Upper lobe of left lung (tissue), 4 donors: Measurements from ENCODE around the gene ZFYVE1.
"Not testable (repeated sequence)": the region's sequence is repeated elsewhere in the genome, so short reads cannot be mapped to it uniquely, and the experiment has no call there.

Experiments used
- CTCF ChIP-seq, 6 experiments: fragments of 450-650 bp in 4 of 6; fragments of 200-600 bp in 2 of 6; sonication (generic) in 2 of 6; IDR thresholded peaks; one replicate each; pipeline ENCODE4 v1.5.1; 2016 to 2019; ENCODE audit warnings: antibody characterized with exemption in 6 of 6
- EP300 ChIP-seq, 4 donors: sonication (generic); formaldehyde crosslinking; IDR thresholded peaks; one replicate each; pipeline ENCODE4 v1.5.1; 2017; ENCODE audit warnings: antibody characterized with exemption in 4 of 4, control low read depth in 2 of 4
- POLR2AphosphoS5 ChIP-seq, 2 donors: sonication (generic); formaldehyde crosslinking; IDR thresholded peaks; one replicate each; pipeline ENCODE4 v1.5.1; 2017; ENCODE audit warnings: antibody characterized with exemption in 2 of 2

- TF ChIP-seq CTCF, POLR2AphosphoS5, EP300 (IDR thresholded peaks at IDR 0.05): not testable (repeated sequence)
These were observed 15.7 kb downstream of the ZFYVE1 start for GRCh38 chr14:73011189-73011588.
